Neural progenitor cell (in vitro differentiated cells): ENCODE measurements around the gene TMEM79. TPM values are rescaled to one million over a fixed set of nuclear protein-coding genes. Genes with fewer than 3 reads are reported as not detected.
A peak's percentile ranks its signal among the peaks of the same experiment; 100 is the strongest.

Experiments used
- DNase-seq: peaks from one replicate; pipeline ENCODE4 v3.0.0-alpha.2; 2016; ENCODE audit warnings: low spot score
- H2AFZ ChIP-seq: fragments of 200-600 bp; sonication (generic); replicated peaks from 2 replicates; pipeline ENCODE4 v1.6.1; 2016; ENCODE audit warnings: antibody characterized with exemption
- H3F3A ChIP-seq: fragments of 200-600 bp; sonication (generic); 2 replicates; pipeline ENCODE4 v1.6.1; 2016; ENCODE audit warnings: antibody characterized with exemption, low read depth
- H3K27ac ChIP-seq: fragments of 200-600 bp; sonication (generic); 2 replicates; pipeline ENCODE4 v1.5.1; 2016; ENCODE audit warnings: mild to moderate bottlenecking
- H3K27me3 ChIP-seq: fragments of 200-600 bp; sonication (generic); 2 replicates; pipeline ENCODE4 v1.6.1; 2016; ENCODE audit warnings: mild to moderate bottlenecking, moderate library complexity
- H3K36me3 ChIP-seq: fragments of 200-600 bp; sonication (generic); 2 replicates; pipeline ENCODE4 v1.5.1; 2016
- H3K4me1 ChIP-seq: fragments of 200-600 bp; sonication (generic); 2 replicates; pipeline ENCODE4 v1.6.1; 2016; ENCODE audit warnings: mixed run types
- H3K4me2 ChIP-seq: fragments of 200-600 bp; sonication (generic); 2 replicates; pipeline ENCODE4 v1.6.1; 2016
- H3K4me3 ChIP-seq: fragments of 200-600 bp; sonication (generic); 2 replicates; pipeline ENCODE4 v1.5.1; 2016
- H3K79me2 ChIP-seq: fragments of 200-600 bp; sonication (generic); 2 replicates; pipeline ENCODE4 v1.6.1; 2016; ENCODE audit warnings: low read depth
- H3K9ac ChIP-seq: fragments of 200-600 bp; sonication (generic); 2 replicates; pipeline ENCODE4 v1.6.1; 2016
- H3K9me3 ChIP-seq: fragments of 200-600 bp; sonication (generic); 2 replicates; pipeline ENCODE4 v1.5.1; 2016; ENCODE audit warnings: low read depth
- H4K20me1 ChIP-seq: fragments of 200-600 bp; sonication (generic); 2 replicates; pipeline ENCODE4 v1.6.1; 2016; ENCODE audit warnings: low read depth
- H3K27ac Mint-ChIP-seq: 3 replicates; pipeline ENCODE4 v1.8.0; 2021; ENCODE audit warnings: mixed read lengths
- H3K27me3 Mint-ChIP-seq: 2 replicates; pipeline ENCODE4 v1.8.0; 2022; ENCODE audit warnings: low read depth, mild to moderate bottlenecking, inconsistent platforms, moderate library complexity, mixed read lengths; ENCODE audit not compliant: insufficient read depth
- H3K36me3 Mint-ChIP-seq: 3 replicates; pipeline ENCODE4 v1.8.0; 2021; ENCODE audit warnings: mixed read lengths
- H3K4me1 Mint-ChIP-seq: 3 replicates; pipeline ENCODE4 v1.8.0; 2021; ENCODE audit warnings: mixed read lengths
- H3K4me3 Mint-ChIP-seq: 3 replicates; pipeline ENCODE4 v1.8.0; 2021; ENCODE audit warnings: mild to moderate bottlenecking, moderate library complexity, mixed read lengths
- H3K9me3 Mint-ChIP-seq: 3 replicates; pipeline ENCODE4 v1.8.0; 2020; ENCODE audit warnings: mixed read lengths
- EZH2 ChIP-seq: fragments of 200-600 bp; sonication (generic); IDR thresholded peaks from 2 replicates; pipeline ENCODE4 v1.6.1; 2017; ENCODE audit warnings: antibody characterized with exemption, mild to moderate bottlenecking, moderate library complexity
- EZH2phosphoT487 ChIP-seq: fragments of 200-600 bp; sonication (generic); IDR thresholded peaks from 2 replicates; pipeline ENCODE4 v1.6.1; 2017; ENCODE audit warnings: antibody characterized with exemption
- total RNA-seq: library from RNA; depleted of rRNA; stranded (reverse); fragments of >200 nt; gene quantifications from 2 replicates; pipeline ENCODE4 v1.2.3, GENCODE V29; 2015; ENCODE audit warnings: low replicate concordance
- TF ChIP-seq, protein P1 (sequence below): fragments of 200-600 bp; sonication (generic); IDR thresholded peaks from 2 replicates; pipeline ENCODE4 v1.5.1; 2017; ENCODE audit warnings: antibody characterized with exemption, mild to moderate bottlenecking

The TMEM79 gene
- total RNA-seq, 1 donor from 2014 or later: 1.7 TPM

DNA sequence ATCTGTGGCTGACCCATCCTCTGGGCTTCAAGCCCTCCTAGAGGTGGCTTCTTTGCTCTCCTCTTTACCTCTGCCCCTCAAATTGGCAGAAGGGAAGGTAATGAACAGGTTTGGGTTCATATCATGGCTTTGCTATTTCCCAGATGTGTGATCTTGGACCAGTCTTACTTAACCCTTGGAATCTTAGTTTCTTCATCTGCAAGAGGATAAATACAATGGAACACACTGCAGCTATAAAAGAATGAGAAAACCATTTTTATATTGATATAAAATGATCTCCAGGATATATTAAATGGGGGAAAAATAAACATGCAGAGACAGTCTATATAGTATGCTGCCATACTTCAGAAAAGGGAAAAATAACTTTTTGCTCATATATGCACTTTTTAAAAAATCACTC, 5.7 kb downstream of the TMEM79 start:
- H3K27me3 ChIP-seq: no peaks in the 10 kb centered on the region
- no peak overlapping the region for H3K9ac ChIP-seq
- Mint-ChIP-seq H3K4me1 (peaks cover 7% of the 10 kb centered on the region), H3K27ac (no peak overlapping the region), H3K36me3 (peaks cover 1% of the 10 kb centered on the region), H3K27me3 (no peaks in the 10 kb centered on the region), H3K4me3 (no peak overlapping the region), H3K9me3 (no peaks in the 10 kb centered on the region)
- H3K36me3 ChIP-seq: no peaks in the 10 kb centered on the region
- no peaks in the 10 kb centered on the region for H3K79me2 ChIP-seq
- H2AFZ ChIP-seq: no peak overlapping the region
- H3K9me3 ChIP-seq: no peaks in the 10 kb centered on the region
- no peak overlapping the region for H3K27ac ChIP-seq
- peaks cover 2% of the 10 kb centered on the region for H3K4me1 ChIP-seq
- DNase-seq: no peak
- peaks cover 11% of the 10 kb centered on the region for H3F3A ChIP-seq
- no peak overlapping the region for H3K4me2 ChIP-seq
- no peaks in the 10 kb centered on the region for H4K20me1 ChIP-seq
- no peak overlapping the region for H3K4me3 ChIP-seq
- TF ChIP-seq EZH2: no peak
- TF ChIP-seq, protein P1, sequence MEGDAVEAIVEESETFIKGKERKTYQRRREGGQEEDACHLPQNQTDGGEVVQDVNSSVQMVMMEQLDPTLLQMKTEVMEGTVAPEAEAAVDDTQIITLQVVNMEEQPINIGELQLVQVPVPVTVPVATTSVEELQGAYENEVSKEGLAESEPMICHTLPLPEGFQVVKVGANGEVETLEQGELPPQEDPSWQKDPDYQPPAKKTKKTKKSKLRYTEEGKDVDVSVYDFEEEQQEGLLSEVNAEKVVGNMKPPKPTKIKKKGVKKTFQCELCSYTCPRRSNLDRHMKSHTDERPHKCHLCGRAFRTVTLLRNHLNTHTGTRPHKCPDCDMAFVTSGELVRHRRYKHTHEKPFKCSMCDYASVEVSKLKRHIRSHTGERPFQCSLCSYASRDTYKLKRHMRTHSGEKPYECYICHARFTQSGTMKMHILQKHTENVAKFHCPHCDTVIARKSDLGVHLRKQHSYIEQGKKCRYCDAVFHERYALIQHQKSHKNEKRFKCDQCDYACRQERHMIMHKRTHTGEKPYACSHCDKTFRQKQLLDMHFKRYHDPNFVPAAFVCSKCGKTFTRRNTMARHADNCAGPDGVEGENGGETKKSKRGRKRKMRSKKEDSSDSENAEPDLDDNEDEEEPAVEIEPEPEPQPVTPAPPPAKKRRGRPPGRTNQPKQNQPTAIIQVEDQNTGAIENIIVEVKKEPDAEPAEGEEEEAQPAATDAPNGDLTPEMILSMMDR: no peak
- TF ChIP-seq EZH2phosphoT487: no peak

DNA sequence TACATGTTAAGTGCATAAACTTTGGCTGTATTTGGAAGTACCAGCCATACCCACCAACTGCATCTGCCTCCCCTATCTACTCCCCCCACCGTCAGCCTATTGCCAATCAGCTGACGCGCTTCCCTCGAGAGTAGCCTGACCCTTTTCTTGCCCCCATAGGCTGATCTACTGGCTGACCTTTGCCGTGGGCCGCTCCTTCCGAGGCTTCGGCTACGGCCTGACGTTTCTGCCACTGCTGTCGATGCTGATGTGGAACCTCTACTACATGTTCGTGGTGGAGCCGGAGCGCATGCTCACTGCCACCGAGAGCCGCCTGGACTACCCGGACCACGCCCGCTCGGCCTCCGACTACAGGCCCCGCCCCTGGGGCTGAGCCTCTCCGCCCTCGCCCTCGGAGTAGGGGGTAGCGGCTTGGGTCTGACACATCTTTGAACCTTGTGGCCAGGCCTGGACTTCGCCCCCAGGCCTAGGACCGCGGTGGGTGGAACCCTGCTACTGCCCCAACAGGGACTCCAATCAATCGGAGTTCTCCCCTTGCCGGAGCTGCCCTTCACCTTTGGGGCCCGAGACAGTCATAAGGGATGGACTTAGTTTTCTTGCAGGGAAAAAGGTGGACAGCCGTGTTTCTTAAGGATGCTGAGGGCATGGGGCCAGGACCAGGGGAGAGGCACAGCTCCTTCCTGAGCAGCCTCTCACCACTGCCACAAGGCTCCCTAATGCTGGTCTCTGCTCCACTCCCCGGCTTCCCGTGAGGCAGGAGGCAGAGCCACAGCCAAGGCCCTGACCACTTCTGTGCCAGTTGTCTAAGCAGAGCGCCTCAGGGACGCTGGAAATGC, 7.3 kb downstream of the TMEM79 start:
- Mint-ChIP-seq H3K36me3 (peaks cover 1% of the 10 kb centered on the region), H3K4me1 (peaks cover 8% of the 10 kb centered on the region), H3K27ac (peak overlapping the region; percentile 95), H3K9me3 (no peaks in the 10 kb centered on the region), H3K27me3 (no peaks in the 10 kb centered on the region), H3K4me3 (peak overlapping the region; percentile 90)
- Histone ChIP-seq H3K79me2 (no peaks in the 10 kb centered on the region), H3K4me3 (peak overlapping the region; percentile 47), H3K9ac (no peak overlapping the region), H3K4me1 (peaks cover 4% of the 10 kb centered on the region), H2AFZ (peak overlapping the region; percentile 77), H3F3A (peaks cover 11% of the 10 kb centered on the region), H3K4me2 (peak overlapping the region; percentile 76), H3K27me3 (no peaks in the 10 kb centered on the region), H3K9me3 (no peaks in the 10 kb centered on the region), H4K20me1 (no peaks in the 10 kb centered on the region), H3K36me3 (no peaks in the 10 kb centered on the region), H3K27ac (no peak overlapping the region)
- TF ChIP-seq EZH2phosphoT487 (no peak), EZH2 (no peak)
- TF ChIP-seq, protein P1: no peak
- DNase-seq: peak; percentile 92

DNA sequence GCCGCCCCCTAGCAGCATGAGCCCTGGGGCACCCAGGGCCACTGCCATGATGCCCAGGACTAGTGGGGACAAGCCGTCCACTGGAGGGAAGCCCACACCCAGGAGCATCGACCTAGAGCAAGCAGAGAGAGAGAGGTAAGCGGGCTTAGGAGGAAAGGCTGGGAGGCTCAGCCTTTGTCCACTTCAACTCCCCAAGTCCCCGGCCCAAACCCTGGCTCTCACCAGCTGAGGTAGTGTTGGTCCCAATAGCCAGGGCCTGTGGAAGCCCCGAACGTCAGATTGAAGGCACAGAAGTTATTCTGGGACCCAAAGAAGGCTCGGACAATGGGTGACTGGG, 8.9 kb downstream of the TMEM79 start:
- no peak for DNase-seq
- Mint-ChIP-seq H3K27me3 (peaks cover 2% of the 10 kb centered on the region), H3K27ac (no peak overlapping the region), H3K9me3 (no peaks in the 10 kb centered on the region), H3K36me3 (peaks cover 1% of the 10 kb centered on the region), H3K4me3 (peak overlapping the region; percentile 46), H3K4me1 (peaks cover 8% of the 10 kb centered on the region)
- Histone ChIP-seq H3K27ac (no peak overlapping the region), H3K4me1 (peaks cover 4% of the 10 kb centered on the region), H2AFZ (no peak overlapping the region), H3K27me3 (no peaks in the 10 kb centered on the region), H3K4me3 (no peak overlapping the region), H3K4me2 (no peak overlapping the region), H3K9me3 (no peaks in the 10 kb centered on the region), H3K79me2 (no peaks in the 10 kb centered on the region), H4K20me1 (no peaks in the 10 kb centered on the region), H3K9ac (no peak overlapping the region), H3K36me3 (no peaks in the 10 kb centered on the region), H3F3A (peaks cover 11% of the 10 kb centered on the region)
- no peak for TF ChIP-seq EZH2phosphoT487
- TF ChIP-seq EZH2: no peak
- TF ChIP-seq, protein P1: no peak
